ENCODE measurements around the gene FBH1. TPM values are rescaled to one million over a fixed set of nuclear protein-coding genes. Genes with fewer than 3 reads are reported as not detected.

FBH1 gene
- total RNA-seq, 2 experiments from 2014 or later, result 33.9 to 34.2 TPM

- H3K27me3 Mint-ChIP-seq, result no peaks in the 10 kb centered on the region
- ChIA-PET POLR2A (interaction anchor here (1.2 kb wide), 1 partner anchor 17 kb away, joined by 3 read pairs; no protein-coding TSS in a partner anchor), CTCF (no interaction called here)
- DNase-seq, result no peak
- H3K27ac ChIP-seq (ENCODE audit: low read depth in 1 of 2, low read length in 2 of 2), result no peak overlapping the region
- H3K9me3 Mint-ChIP-seq, result no peaks in the 10 kb centered on the region
- H3K27me3 ChIP-seq (ENCODE audit: control insufficient read depth in 1 of 2, insufficient read depth in 2 of 2, low read length in 2 of 2), result no peaks in the 10 kb centered on the region
- peaks cover 97% of the 10 kb centered on the region for H3K36me3 Mint-ChIP-seq (ENCODE audit: low read depth)
- intact Hi-C loops (cut with DNase I, micrococcal nuclease), result no loop called here
- peaks cover 83% of the 10 kb centered on the region for H3K36me3 ChIP-seq (ENCODE audit: insufficient read depth, low read length)
- no peak overlapping the region for H3K27ac Mint-ChIP-seq
- ATAC-seq (ENCODE audit: poor library complexity), result no peak
- H3K4me3 Mint-ChIP-seq, result no peak overlapping the region
- H3K9me3 ChIP-seq (ENCODE audit: control insufficient read depth in 1 of 2, insufficient read depth in 1 of 2, low read length in 2 of 2), result no peaks in the 10 kb centered on the region
- TF ChIP-seq CTCF (IDR thresholded peaks at IDR 0.05), result no peak
- H3K4me1 Mint-ChIP-seq (ENCODE audit: low read depth), result no peaks in the 10 kb centered on the region
- H3K4me3 ChIP-seq (ENCODE audit: low read length), result no peak overlapping the region
- no peaks in the 10 kb centered on the region for H3K4me1 ChIP-seq (ENCODE audit: insufficient read depth, low read length)
Observed at GRCh38 chr10:5927306-5927705, 37.3 kb downstream of the FBH1 start.

GRCh38 chr10:5929442-5929841 is 39.4 kb downstream of the FBH1 start:
- Histone ChIP-seq H3K4me3 (ENCODE audit: low read length) (no peak overlapping the region), H3K9me3 (ENCODE audit: control insufficient read depth in 1 of 2, insufficient read depth in 1 of 2, low read length in 2 of 2) (no peaks in the 10 kb centered on the region), H3K27me3 (ENCODE audit: control insufficient read depth in 1 of 2, insufficient read depth in 2 of 2, low read length in 2 of 2) (no peaks in the 10 kb centered on the region), H3K27ac (ENCODE audit: low read depth in 1 of 2, low read length in 2 of 2) (no peak overlapping the region), H3K36me3 (ENCODE audit: insufficient read depth, low read length) (peaks cover 71% of the 10 kb centered on the region), H3K4me1 (ENCODE audit: insufficient read depth, low read length) (no peaks in the 10 kb centered on the region)
- Mint-ChIP-seq H3K4me3 (no peak overlapping the region), H3K27ac (no peak overlapping the region), H3K27me3 (no peaks in the 10 kb centered on the region), H3K9me3 (no peaks in the 10 kb centered on the region), H3K36me3 (ENCODE audit: low read depth) (peaks cover 85% of the 10 kb centered on the region), H3K4me1 (ENCODE audit: low read depth) (no peaks in the 10 kb centered on the region)
- intact Hi-C loops (cut with DNase I, micrococcal nuclease), result no loop called here
- ATAC-seq (ENCODE audit: poor library complexity), result no peak
- ChIA-PET POLR2A (interaction anchor here (1.7 kb wide), 1 partner anchor 47 kb away, joined by 5 read pairs; the partner anchor contains the start of gene IL15RA), CTCF (no interaction called here)
- TF ChIP-seq CTCF (IDR thresholded peaks at IDR 0.05), result no peak
- no peak for DNase-seq

GRCh38 chr10:5930272-5930671 is 40.2 kb downstream of the FBH1 start:
- Mint-ChIP-seq H3K27ac (no peak overlapping the region), H3K9me3 (no peaks in the 10 kb centered on the region), H3K36me3 (ENCODE audit: low read depth) (peaks cover 81% of the 10 kb centered on the region), H3K4me1 (ENCODE audit: low read depth) (no peaks in the 10 kb centered on the region), H3K27me3 (no peaks in the 10 kb centered on the region), H3K4me3 (no peak overlapping the region)
- TF ChIP-seq CTCF (IDR thresholded peaks at IDR 0.05), result no peak
- ATAC-seq (ENCODE audit: poor library complexity) (no peak), DNase-seq (no peak)
- H3K36me3 ChIP-seq (ENCODE audit: insufficient read depth, low read length), result peaks cover 63% of the 10 kb centered on the region
- no peaks in the 10 kb centered on the region for H3K9me3 ChIP-seq (ENCODE audit: control insufficient read depth in 1 of 2, insufficient read depth in 1 of 2, low read length in 2 of 2)
- H3K27me3 ChIP-seq (ENCODE audit: control insufficient read depth in 1 of 2, insufficient read depth in 2 of 2, low read length in 2 of 2), result no peaks in the 10 kb centered on the region
- CTCF ChIA-PET, result no interaction called here
- intact Hi-C loops (cut with DNase I, micrococcal nuclease), result no loop called here
- POLR2A ChIA-PET, result no interaction called here
- no peak overlapping the region for H3K27ac ChIP-seq (ENCODE audit: low read depth in 1 of 2, low read length in 2 of 2)
- no peaks in the 10 kb centered on the region for H3K4me1 ChIP-seq (ENCODE audit: insufficient read depth, low read length)
- no peak overlapping the region for H3K4me3 ChIP-seq (ENCODE audit: low read length)
